ENCODE measurements around the gene HERPUD1. TPM values are rescaled to one million over a fixed set of nuclear protein-coding genes. Genes with fewer than 3 reads are reported as not detected.
A peak's percentile ranks its signal among the peaks of the same experiment; 100 is the strongest.
"Not testable (repeated sequence)": the region's sequence is repeated elsewhere in the genome, so short reads cannot be mapped to it uniquely, and the experiment has no call there.

Gene HERPUD1, protein sequence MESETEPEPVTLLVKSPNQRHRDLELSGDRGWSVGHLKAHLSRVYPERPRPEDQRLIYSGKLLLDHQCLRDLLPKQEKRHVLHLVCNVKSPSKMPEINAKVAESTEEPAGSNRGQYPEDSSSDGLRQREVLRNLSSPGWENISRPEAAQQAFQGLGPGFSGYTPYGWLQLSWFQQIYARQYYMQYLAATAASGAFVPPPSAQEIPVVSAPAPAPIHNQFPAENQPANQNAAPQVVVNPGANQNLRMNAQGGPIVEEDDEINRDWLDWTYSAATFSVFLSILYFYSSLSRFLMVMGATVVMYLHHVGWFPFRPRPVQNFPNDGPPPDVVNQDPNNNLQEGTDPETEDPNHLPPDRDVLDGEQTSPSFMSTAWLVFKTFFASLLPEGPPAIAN
- polyA plus RNA-seq: 100 to 1,000 TPM in 1 of 3 donors, 10 to 100 TPM in 2; 41.7 to 149 (median 75.2) TPM

DNA sequence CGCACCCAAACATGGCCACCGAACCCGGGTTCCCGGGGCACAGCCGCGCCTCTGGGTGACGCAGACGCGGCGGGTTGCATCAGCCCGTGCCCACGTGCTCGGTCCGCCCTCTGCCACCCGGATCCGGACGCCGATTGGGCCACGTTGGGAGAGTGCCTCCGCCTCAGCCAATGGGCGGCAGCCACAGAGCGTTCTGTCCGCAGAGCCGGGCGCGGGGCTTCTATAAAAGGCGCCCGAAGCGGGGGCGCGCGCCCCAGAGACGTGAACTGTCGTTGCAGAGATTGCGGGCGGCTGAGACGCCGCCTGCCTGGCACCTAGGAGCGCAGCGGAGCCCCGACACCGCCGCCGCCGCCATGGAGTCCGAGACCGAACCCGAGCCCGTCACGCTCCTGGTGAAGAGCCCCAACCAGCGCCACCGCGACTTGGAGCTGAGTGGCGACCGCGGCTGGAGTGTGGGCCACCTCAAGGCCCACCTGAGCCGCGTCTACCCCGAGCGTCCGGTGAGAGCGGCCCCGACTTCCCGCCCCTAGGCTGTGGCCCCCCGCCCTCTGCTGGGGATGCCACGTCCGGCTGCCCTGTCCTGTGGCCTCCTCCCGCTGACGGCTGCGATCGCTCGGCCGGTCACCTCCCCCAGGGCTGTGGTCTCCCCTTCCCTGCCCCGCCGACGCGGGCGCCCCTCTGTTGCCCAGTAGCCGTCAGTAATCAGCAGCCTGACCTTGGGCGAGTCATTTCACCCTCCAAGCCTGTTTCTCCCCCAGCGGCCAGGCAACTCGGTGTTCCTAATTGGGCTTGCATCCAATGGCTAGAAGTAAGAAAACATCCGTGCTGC lies at the start of gene HERPUD1:
Gene HERPUD1, plus strand, starts transcription at position 251 of the 829 bp plus-strand sequence. Its CDS starts 103 bp downstream, at position 354.
- 0 to 1% (median 0%) methylated on average over 73 to 83 of the region's 83 CpGs for WGBS, 3 donors
- H3K27ac ChIP-seq (ENCODE audit: low read depth, low read length): peak within 1 kb of the TSS; percentile 95

DNA sequence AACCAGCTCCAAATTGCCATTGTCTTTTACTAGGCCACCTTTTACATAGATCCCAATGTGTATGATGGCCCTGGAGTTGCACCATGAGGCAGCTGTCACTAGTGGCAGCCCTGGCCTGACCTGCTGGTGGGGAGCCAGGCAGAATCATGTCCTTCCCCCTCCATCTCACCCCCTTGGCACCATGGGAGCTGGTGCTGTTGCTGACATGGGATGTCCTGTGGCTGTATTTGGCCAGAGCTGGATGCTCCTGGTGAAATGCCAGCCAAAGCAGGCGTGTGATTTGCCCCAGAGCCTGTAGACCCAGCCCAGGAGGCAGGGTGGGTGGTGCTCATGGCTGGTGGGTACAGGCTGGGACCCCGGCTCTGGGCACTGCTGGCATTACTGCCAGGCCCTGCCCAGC lies 48.4 kb upstream of the HERPUD1 start:
- no peak overlapping the region for H3K27ac ChIP-seq (ENCODE audit: low read depth, low read length)
- WGBS, 3 donors: 82 to 90% (median 86%) methylated on average over 2 of the region's 2 CpGs

DNA sequence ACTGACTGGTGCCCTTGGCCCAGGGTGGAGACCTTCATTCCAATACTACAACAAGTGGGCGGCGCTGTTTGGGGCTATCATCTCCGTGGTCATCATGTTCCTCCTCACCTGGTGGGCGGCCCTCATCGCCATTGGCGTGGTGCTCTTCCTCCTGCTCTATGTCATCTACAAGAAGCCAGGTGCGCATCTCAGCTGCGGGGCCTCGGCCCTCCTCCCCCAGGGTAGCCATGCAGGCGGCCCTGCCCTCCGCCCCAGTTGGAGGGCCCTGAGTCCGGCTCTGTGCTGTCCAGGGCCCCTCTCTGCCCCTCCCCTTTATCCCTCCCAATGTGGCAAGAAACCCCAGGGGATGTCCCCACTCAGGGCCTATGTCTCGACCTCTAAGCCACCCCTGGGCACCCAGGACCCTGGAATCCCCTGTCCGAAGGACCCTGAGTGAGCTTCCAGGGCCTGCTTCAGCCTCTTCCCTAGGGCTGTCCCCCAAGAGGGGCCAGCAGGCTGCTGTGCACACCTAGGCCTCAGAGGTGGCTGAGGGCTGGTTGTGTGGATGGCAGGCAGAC lies 47.8 kb upstream of the HERPUD1 start:
- no peak overlapping the region for H3K27ac ChIP-seq (ENCODE audit: low read depth, low read length)
- WGBS, 3 donors: 94 to 97% (median 95%) methylated on average over 13 to 14 of the region's 14 CpGs

DNA sequence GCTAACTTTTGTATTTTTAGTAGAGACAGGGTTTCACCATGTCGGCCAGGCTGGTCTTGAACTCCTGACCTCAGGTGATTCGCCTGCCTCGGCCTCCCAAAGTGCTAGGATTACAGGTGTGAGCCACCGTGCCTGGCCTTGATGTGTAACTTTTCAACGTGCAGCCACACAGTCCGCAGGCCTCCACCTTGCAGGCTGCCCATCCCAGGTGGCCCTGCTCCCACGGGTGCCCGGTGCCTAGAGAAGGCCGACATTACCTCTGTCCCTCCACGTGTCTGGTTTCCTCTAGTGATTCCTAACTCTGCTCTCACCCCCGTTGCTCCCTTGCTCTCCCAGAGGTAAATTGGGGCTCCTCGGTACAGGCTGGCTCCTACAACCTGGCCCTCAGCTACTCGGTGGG lies 47.0 kb upstream of the HERPUD1 start:
- not testable (repeated sequence) for H3K27ac ChIP-seq (ENCODE audit: low read depth, low read length)
- WGBS, 3 donors: 61 to 93% (median 86%) methylated on average over 13 of the region's 13 CpGs

DNA sequence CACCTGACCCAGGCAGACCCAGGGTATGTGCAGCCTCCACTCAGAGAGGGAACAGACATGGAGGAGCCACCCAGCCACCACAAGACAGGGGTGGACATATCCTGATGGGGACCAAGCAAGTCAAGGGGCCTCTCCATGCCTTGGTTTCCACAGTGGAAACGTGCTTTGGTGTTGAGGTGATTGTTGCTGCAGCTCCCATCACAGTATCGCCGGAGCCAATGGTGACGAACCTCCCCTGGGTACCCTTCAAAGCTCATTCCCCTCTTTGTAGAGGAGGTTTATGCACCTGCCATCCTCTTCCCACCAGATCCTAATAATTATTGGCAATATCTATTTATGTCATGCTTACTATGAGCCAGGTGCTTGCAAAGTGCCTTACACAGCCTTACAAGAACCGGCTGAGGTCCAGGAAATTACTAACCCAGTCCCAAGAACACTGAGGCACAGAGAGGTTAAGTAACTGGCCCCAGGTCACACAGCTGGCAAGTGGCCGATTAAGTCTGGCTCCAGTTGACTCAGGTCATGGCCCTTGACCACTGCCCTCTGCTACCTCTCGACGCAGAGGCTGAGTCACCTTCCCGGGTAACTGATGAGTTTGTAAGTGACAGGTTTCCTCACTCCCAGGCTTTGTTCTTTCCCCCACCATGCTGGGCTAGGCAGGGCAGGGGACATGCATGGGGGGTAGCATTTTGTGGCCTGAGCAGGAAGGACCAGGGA lies 46.3 kb upstream of the HERPUD1 start:
- WGBS, 3 donors: 71 to 84% (median 84%) methylated on average over 9 of the region's 9 CpGs

DNA sequence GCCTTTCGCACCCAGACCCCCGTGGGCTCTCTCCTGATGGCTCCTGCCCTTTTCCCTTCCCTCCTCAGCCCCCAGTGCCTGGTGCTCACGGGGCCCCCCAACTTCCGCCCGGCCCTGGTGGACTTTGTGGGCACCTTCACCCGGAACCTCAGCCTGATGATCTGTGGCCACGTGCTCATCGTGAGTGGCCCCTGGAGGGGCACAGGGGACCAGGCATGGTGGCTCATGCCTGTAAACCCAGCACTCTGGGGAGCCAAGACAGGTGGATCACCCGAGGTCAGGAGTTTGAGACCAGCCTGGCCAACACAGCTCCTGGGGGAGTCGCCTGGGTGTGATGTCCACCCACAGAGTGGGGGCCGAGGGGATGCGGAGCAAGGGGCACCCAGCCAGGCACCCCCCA lies 45.6 kb upstream of the HERPUD1 start:
- 87 to 93% (median 87%) methylated on average over 10 to 12 of the region's 12 CpGs for WGBS, 3 donors

More for the DNA sequence above, 46.3 kb upstream of the HERPUD1 start:
- no peak overlapping the region for H3K27ac ChIP-seq (ENCODE audit: low read depth, low read length)

DNA sequence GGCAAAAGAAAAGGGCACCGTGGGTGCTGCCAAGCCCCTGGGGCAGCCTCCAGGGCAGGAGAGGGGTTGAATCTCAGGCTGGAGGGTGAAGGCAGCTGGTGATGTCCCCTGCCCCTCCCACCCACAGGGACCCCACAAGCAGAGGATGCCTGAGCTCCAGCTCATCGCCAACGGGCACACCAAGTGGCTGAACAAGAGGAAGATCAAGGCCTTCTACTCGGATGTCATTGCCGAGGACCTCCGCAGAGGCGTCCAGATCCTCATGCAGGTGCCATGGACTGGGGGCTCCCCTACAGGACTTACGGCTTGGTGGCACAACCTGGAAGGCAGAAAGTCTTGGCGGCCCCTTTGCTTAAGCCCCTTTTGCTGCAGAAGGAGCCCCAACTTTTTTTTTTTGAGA lies 45.1 kb upstream of the HERPUD1 start:
- 83 to 90% (median 84%) methylated on average over 9 of the region's 9 CpGs for WGBS, 3 donors
- no peak overlapping the region for H3K27ac ChIP-seq (ENCODE audit: low read depth, low read length)

More for the DNA sequence above, 45.6 kb upstream of the HERPUD1 start:
- H3K27ac ChIP-seq (ENCODE audit: low read depth, low read length): no peak overlapping the region

DNA sequence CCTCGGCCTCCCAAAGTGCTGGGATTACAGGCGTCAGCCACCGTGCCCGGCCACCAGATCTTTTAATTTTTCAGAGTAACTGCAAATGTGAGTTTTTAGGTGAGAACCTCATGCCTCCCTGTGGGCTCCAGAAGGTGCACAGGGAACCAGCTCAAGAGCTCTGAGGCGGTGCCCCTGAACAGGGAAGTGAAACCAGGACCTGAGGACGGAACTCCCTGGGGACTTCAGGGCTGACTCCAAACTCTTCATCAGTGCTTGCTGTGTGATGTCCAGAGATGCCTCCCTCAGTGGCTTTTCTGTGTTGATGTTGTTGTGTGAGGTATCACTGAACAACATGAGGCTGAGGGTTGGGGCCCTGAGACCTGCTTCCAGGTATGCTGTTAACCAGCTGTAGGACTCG lies 43.1 kb upstream of the HERPUD1 start:
- 85 to 97% (median 92%) methylated on average over 7 of the region's 7 CpGs for WGBS, 3 donors
- no peak overlapping the region for H3K27ac ChIP-seq (ENCODE audit: low read depth, low read length)

DNA sequence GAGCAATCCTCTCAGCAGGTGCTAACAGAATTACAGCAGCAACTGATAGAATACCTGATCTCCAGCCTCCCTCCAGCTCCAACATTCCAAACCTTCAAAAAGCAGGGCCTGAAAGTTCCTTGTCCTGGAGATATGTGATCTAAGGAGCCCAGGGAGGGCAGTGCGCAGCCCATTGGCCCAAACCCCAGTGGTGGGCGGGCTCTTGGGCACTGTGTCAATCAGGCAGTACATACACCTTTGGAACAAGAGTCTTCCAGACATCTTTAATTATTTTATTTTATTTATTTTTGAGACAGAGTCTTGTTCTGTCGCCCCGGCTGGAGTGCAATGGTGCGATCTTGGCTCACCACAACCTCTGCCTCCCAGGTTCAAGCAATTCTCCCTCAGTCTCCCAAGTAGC lies 42.7 kb upstream of the HERPUD1 start:
- 92 to 96% (median 93%) methylated on average over 5 of the region's 5 CpGs for WGBS, 3 donors
- no peak overlapping the region for H3K27ac ChIP-seq (ENCODE audit: low read depth, low read length)

DNA sequence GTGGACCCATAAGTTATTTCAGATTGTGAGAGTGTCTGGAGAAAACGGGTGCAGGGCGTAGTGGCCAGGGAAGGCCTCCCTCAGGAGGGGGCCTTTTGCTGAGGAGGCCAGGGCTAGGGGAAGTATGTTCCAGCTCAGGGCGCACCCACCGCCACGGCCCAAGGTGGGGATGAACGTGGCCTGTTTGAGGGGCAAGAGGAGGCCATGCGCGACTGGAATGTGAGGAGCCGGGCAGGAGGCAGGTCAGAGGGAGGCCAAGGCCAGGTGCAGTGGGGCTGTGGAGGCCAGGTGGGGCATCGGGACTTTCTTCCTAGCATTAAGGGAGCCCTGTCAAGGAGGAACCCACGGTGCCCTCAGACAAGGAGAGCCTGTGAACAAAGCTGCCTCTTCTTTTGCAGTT lies 40.3 kb upstream of the HERPUD1 start:
- WGBS, 3 donors: 73 to 77% (median 74%) methylated on average over 11 of the region's 11 CpGs
- H3K27ac ChIP-seq (ENCODE audit: low read depth, low read length): no peak overlapping the region

DNA sequence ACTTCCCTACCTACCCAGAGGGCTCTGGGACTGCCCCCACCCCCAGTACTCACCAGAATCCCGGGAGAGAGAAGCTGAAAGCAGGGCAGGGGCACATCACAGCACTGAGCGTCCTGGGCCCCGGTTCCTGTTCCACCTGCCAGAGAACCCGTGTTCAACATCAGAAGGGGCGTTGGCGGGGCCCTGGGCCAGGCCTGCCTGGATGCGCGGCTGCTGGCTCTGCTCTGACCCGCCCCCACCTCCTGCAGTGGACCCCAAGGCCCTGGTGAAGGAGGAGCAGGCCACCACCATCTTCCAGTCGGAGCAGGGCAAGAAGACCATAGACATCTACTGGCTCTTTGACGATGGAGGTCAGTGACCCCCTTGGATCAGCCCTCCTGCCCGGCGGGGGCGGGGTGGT lies 39.2 kb upstream of the HERPUD1 start:
- H3K27ac ChIP-seq (ENCODE audit: low read depth, low read length): no peak overlapping the region
- 88 to 91% (median 90%) methylated on average over 14 of the region's 14 CpGs for WGBS, 3 donors

DNA sequence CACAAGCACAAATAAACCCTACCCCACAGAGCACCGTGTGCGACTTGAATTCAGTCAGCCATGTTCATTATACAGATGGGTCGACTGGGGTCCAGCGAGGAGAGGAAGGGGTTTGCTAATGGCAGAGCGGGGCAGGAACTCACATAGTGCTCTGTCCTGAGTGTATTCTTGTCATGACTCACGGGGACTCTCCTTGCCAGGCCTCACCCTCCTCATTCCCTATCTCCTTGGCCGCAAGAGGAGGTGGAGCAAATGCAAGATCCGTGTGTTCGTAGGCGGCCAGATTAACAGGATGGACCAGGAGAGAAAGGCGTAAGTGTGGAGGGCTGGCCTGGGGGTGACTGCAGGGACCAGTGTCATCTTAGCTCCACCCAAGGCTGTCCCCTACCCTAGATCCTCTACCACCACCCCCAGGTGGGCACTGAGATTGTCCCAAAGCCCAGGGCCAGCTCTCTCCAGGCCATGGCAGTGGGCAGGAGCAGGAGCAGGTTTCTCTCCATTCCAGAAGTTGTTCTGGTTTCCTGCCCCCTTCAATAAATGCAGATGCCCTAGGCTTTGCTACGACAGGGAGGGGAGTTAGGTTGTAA lies 37.5 kb upstream of the HERPUD1 start:
- H3K27ac ChIP-seq (ENCODE audit: low read depth, low read length): no peak overlapping the region
- 84 to 95% (median 88%) methylated on average over 12 of the region's 12 CpGs for WGBS, 3 donors

DNA sequence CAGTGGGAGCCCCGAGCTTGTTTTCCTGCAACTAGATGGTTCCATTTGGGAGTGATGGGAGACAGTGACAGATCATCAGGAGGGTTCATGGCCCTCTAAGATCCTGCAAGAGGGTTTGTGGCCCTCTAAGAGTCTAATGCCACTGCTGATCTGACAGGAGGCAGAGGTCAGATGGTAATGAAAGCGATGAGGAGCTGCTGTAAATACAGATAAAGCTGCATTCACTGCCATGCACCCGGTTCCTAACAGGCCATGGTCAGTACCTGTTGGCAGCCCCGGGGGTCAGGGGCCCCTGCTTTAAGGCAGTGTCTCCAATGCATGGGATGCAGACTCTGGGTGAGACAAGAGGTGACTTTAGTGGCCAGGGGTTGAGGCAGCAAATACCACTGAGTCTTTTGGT lies 36.1 kb upstream of the HERPUD1 start:
- 52 to 80% (median 70%) methylated on average over 4 of the region's 4 CpGs for WGBS, 3 donors

DNA sequence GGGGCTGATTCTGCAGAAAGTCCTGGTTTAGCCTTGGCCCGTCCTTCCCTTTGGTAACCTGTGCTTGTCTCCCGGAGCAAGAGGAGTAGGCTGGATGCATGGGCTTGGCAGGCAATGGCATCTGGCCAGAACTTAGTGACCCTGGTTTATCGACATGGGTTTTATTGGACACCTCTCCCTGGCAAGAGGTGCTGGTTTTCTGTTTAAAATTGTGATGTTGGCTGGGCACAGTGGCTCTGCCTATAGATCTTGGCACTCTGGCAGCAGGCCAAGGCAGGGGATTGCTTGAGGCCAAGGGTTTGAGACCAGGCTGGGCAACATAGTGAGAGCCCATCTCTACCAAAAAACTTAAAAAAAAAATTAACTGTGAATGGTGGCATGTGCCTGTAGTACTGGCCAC lies 35.7 kb upstream of the HERPUD1 start:
- 22 to 83% (median 65%) methylated on average over 3 of the region's 3 CpGs for WGBS, 3 donors
- H3K27ac ChIP-seq (ENCODE audit: low read depth, low read length): no peak overlapping the region

More for the DNA sequence above, 36.1 kb upstream of the HERPUD1 start:
- no peak overlapping the region for H3K27ac ChIP-seq (ENCODE audit: low read depth, low read length)

DNA sequence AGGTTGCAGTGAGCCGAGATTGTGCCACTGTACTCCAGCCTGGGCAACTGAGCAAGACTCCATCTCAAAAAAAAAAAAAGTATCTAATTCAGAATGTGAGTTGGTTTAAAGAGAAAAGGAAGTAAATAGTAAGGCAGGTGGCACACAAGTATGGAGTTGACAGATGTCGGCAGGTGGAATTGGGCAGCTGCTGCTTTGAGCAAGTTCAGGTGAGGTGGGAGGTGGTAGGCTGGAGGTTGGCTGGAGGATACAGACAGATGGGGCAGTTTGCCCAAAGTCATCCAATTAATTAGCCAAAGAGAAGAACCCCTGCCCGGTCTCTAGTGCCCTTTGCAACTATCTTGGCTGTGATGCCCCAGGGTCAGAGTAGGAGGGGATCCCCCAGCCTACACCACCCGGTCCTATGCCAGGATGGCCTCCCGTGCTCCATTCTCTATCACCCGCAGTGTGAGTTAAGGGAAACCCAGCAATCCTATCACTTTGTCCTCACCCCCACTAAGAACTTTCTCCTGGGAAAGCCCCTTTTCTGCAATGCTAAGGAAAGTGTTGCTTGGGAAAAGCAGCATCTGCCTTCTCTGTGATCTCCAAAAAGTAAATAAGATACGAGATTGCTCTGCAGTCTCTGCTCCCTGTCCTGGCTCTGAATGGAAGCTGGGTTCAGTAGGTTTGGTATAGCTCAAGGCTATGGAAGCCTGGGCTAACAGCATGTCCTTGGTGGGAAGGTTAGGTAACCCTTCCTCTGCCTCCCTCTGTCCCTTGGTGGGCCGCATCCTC lies 34.7 kb upstream of the HERPUD1 start:
- no peak overlapping the region for H3K27ac ChIP-seq (ENCODE audit: low read depth, low read length)
- 41 to 89% (median 82%) methylated on average over 8 of the region's 8 CpGs for WGBS, 3 donors

DNA sequence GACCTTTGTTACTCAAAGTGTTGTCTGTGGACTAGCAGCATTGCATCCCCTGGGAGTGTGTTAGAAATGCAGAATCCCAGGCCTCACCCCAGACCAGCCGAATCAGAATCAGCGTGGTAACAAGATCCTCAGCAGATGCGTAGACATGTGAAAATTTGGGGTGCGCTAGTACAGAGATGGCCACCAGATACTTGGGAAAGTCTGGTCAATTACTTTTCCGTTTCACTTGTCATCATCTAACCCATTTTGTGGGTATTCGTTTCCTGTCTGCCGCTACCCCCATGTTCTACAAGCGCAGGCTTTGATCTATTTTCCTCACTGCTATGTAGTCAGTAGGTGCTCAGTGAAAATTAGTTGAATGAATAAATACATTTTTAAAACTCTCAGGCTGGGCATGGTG lies 33.1 kb upstream of the HERPUD1 start:
- 68 to 90% (median 73%) methylated on average over 8 of the region's 8 CpGs for WGBS, 3 donors
- no peak overlapping the region for H3K27ac ChIP-seq (ENCODE audit: low read depth, low read length)

DNA sequence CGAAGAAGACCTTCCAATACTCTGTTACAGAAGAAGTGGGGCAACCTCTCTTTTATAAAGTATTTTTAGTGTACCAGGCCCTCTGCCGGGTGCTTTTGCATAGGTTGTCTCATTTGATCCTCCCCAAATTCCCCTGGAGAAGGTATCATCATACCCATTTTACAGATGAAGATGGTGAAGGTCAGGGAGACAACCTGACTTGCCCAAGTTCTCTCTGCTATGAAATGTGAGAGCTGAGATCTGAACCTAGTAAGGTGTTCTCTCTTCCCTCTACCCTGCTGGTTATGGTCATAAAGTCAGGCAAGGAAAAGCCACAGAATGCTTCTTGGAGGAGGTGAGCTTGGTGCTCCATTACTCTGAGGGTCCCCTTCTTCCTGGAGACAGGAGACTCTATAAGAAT lies 28.1 kb upstream of the HERPUD1 start:
- 92 to 94% (median 94%) methylated on average over 2 of the region's 2 CpGs for WGBS, 3 donors
- no peak overlapping the region for H3K27ac ChIP-seq (ENCODE audit: low read depth, low read length)

Measured in adipose tissue (tissue), 3 donors.